ENCODE results near the gene MRPL12. TPM values are rescaled to one million over a fixed set of nuclear protein-coding genes. Genes with fewer than 3 reads are reported as not detected.

MRPL12 gene
- total and polyA plus RNA-seq, 2 donors (not counting 1 experiment from before 2014, with no cell fraction given): 23.8 to 25.6 TPM

DNA sequence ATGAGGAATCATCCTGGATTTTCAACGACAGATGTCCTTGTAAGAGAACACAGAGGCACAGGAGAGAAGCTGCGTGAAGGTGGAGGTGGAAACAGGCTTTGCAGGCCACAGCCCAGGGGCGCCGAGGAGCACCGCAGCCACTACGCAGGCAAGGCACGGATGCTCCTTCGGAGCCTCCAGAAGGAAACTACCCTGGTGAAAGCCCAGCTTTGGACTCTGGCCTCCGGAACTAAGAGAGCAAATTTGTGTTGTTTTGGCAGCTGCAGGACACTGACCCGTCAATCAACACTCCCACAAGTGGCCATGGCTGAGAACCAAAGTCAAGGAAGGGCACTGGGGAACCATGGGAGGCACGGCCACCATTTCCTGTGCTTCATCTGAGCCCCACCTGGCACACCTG is 23.0 kb upstream of the MRPL12 start:
- no peak overlapping the region for H3K4me2 ChIP-seq (replicated peaks; ENCODE audit: low read depth, low read length, poor library complexity, severe bottlenecking)
- Mint-ChIP-seq H3K4me3 (no peak overlapping the region), H3K27ac (no peak overlapping the region), H3K9me3 (ENCODE audit: insufficient read depth) (no peaks in the 10 kb centered on the region), H3K27me3 (no peaks in the 10 kb centered on the region), H3K4me1 (peaks cover 24% of the 10 kb centered on the region)
- ATAC-seq (ENCODE audit: low read depth) (no peak), DNase-seq (no peak)
- peaks cover 11% of the 10 kb centered on the region for H4K20me1 ChIP-seq (ENCODE audit: control insufficient read depth, insufficient read depth, low read length, poor library complexity, severe bottlenecking)
- TF ChIP-seq, protein P1, sequence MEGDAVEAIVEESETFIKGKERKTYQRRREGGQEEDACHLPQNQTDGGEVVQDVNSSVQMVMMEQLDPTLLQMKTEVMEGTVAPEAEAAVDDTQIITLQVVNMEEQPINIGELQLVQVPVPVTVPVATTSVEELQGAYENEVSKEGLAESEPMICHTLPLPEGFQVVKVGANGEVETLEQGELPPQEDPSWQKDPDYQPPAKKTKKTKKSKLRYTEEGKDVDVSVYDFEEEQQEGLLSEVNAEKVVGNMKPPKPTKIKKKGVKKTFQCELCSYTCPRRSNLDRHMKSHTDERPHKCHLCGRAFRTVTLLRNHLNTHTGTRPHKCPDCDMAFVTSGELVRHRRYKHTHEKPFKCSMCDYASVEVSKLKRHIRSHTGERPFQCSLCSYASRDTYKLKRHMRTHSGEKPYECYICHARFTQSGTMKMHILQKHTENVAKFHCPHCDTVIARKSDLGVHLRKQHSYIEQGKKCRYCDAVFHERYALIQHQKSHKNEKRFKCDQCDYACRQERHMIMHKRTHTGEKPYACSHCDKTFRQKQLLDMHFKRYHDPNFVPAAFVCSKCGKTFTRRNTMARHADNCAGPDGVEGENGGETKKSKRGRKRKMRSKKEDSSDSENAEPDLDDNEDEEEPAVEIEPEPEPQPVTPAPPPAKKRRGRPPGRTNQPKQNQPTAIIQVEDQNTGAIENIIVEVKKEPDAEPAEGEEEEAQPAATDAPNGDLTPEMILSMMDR (IDR thresholded peaks at IDR 0.05): no peak
- no peak for TF ChIP-seq EZH2 (IDR thresholded peaks at IDR 0.05; ENCODE audit: borderline replicate concordance, insufficient read depth, low read depth, low read length, poor library complexity, severe bottlenecking)
- POLR2A ChIA-PET: no interaction called here
- peaks cover 16 to 19% of the 10 kb centered on the region in 2 donors for H3K4me1 ChIP-seq (ENCODE audit: control insufficient read depth in 2 of 2, insufficient read depth in 2 of 2, low read length in 2 of 2)
- no peak overlapping the region for H3K27ac ChIP-seq (ENCODE audit: low read length in 2 of 2)
- H3K79me2 ChIP-seq (ENCODE audit: control insufficient read depth, insufficient read depth, low read length): peaks cover 42% of the 10 kb centered on the region
- no peak overlapping the region for H2AFZ ChIP-seq (ENCODE audit: insufficient read depth, low read depth, low read length, poor library complexity, severe bottlenecking)
- peaks cover 0 to 2% of the 10 kb centered on the region in 2 experiments for H3K36me3 ChIP-seq (replicated peaks in 1 of 2; ENCODE audit: control extremely low read depth in 1 of 2, control insufficient read depth in 1 of 2, extremely low read depth in 1 of 2, insufficient read depth in 2 of 2, low read length in 1 of 2)
- no peaks in the 10 kb centered on the region for H3K9me3 ChIP-seq (ENCODE audit: control extremely low read depth in 1 of 3, control insufficient read depth in 2 of 3, insufficient read depth in 1 of 3, low read length in 2 of 3)
- H3K9ac ChIP-seq (ENCODE audit: low read length): no peak overlapping the region
- intact Hi-C loops (cut with micrococcal nuclease): no loop called here
- CTCF ChIA-PET: no interaction called here
- no peak overlapping the region for H3K4me3 ChIP-seq (ENCODE audit: control extremely low read depth in 1 of 5, extremely low read depth in 1 of 5, insufficient read depth in 1 of 5, low read depth in 2 of 5, low read length in 4 of 5)
- H3K27me3 ChIP-seq (replicated peaks in 1 of 4; ENCODE audit: control extremely low read depth in 1 of 4, control insufficient read depth in 3 of 4, insufficient read depth in 4 of 4, low read length in 3 of 4): no peaks in the 10 kb centered on the region
- WGBS (ENCODE audit: insufficient coverage): 95% methylated on average over 11 of the region's 11 CpGs

DNA sequence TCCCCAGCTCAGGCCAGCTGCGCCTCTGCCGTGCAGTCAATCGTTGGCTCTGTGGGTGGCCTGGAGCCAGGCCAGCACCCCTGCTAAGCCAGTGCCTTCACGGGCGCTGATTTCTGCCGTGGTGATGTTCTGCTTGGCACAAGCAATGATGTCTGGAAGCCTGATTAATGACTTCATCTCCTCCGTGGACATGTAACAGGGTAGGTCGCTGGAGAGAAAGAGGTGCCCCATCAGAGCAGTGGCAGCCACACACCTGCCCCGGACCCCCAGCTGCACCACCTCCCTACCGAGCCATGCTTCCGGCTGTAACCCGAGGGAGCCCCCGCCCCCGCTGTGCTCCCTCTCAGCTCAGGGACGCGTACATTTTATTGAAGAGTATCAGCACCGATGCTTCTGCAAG is 21.5 kb upstream of the MRPL12 start:
- CTCF ChIA-PET: no interaction called here
- Histone ChIP-seq H3K4me2 (replicated peaks; ENCODE audit: low read depth, low read length, poor library complexity, severe bottlenecking) (no peak overlapping the region), H3K79me2 (ENCODE audit: control insufficient read depth, insufficient read depth, low read length) (peaks cover 57% of the 10 kb centered on the region), H3K36me3 (replicated peaks in 1 of 2; ENCODE audit: control extremely low read depth in 1 of 2, control insufficient read depth in 1 of 2, extremely low read depth in 1 of 2, insufficient read depth in 2 of 2, low read length in 1 of 2) (peaks cover 0 to 7% of the 10 kb centered on the region in 2 experiments), H4K20me1 (ENCODE audit: control insufficient read depth, insufficient read depth, low read length, poor library complexity, severe bottlenecking) (peaks cover 26% of the 10 kb centered on the region), H3K4me3 (ENCODE audit: control extremely low read depth in 1 of 5, extremely low read depth in 1 of 5, insufficient read depth in 1 of 5, low read depth in 2 of 5, low read length in 4 of 5) (no peak overlapping the region), H3K27me3 (replicated peaks in 1 of 4; ENCODE audit: control extremely low read depth in 1 of 4, control insufficient read depth in 3 of 4, insufficient read depth in 4 of 4, low read length in 3 of 4) (no peaks in the 10 kb centered on the region), H3K9me3 (ENCODE audit: control extremely low read depth in 1 of 3, control insufficient read depth in 2 of 3, insufficient read depth in 1 of 3, low read length in 2 of 3) (no peaks in the 10 kb centered on the region), H3K27ac (ENCODE audit: low read length in 2 of 2) (no peak overlapping the region), H2AFZ (ENCODE audit: insufficient read depth, low read depth, low read length, poor library complexity, severe bottlenecking) (no peak overlapping the region), H3K9ac (ENCODE audit: low read length) (no peak overlapping the region), H3K4me1 (ENCODE audit: control insufficient read depth in 2 of 2, insufficient read depth in 2 of 2, low read length in 2 of 2) (peaks cover 22 to 25% of the 10 kb centered on the region in 2 donors)
- ATAC-seq (ENCODE audit: low read depth): no peak
- Mint-ChIP-seq H3K4me1 (peaks cover 29% of the 10 kb centered on the region), H3K9me3 (ENCODE audit: insufficient read depth) (no peaks in the 10 kb centered on the region), H3K4me3 (peak overlapping the region; percentile 7), H3K27me3 (no peaks in the 10 kb centered on the region), H3K27ac (peak overlapping the region; percentile 32)
- intact Hi-C loops (cut with micrococcal nuclease): loop anchor here (2.0 kb wide), 1 partner anchor 31 kb away; the partner anchor contains the start of gene SLC25A10
- over 99% methylated on average over 17 of the region's 17 CpGs for WGBS (ENCODE audit: insufficient coverage)
- TF ChIP-seq, protein P1 (IDR thresholded peaks at IDR 0.05): no peak
- no peak for TF ChIP-seq EZH2 (IDR thresholded peaks at IDR 0.05; ENCODE audit: borderline replicate concordance, insufficient read depth, low read depth, low read length, poor library complexity, severe bottlenecking)
- DNase-seq: no peak
- POLR2A ChIA-PET: no interaction called here

All from B cell (primary cell).